K562 (cell line): Measurements from ENCODE around the gene DDAH2. TPM values are rescaled to one million over a fixed set of nuclear protein-coding genes. Genes with fewer than 3 reads are reported as not detected.

ENCODE experiments used
- BHLHE40 ChIP-seq: IDR thresholded peaks from 2 replicates; pipeline ENCODE4 v1.6.1; 2011; ENCODE audit warnings: low read length, improper control_type of control experiment
- BRD9 ChIP-seq: fragments of 450-650 bp; IDR thresholded peaks from 2 replicates; pipeline ENCODE4 v1.6.1; 2018; ENCODE audit warnings: low read depth; ENCODE audit not compliant: partially characterized antibody
- CBX5 ChIP-seq: IDR thresholded peaks from 2 replicates; pipeline ENCODE4 v1.6.1; 2014; ENCODE audit warnings: low read depth, borderline replicate concordance
- CHD2 ChIP-seq: IDR thresholded peaks from 2 replicates; pipeline ENCODE4 v1.6.1; 2011; ENCODE audit warnings: low read depth, low read length
- HCFC1 ChIP-seq: IDR thresholded peaks from 2 replicates; pipeline ENCODE4 v1.6.1; 2012; ENCODE audit warnings: low read depth, low read length, improper control_type of control experiment
- HES1 ChIP-seq: fragments of 450-650 bp; IDR thresholded peaks from 2 replicates; pipeline ENCODE4 v1.6.1; 2016; ENCODE audit warnings: low read depth, mild to moderate bottlenecking, moderate library complexity
- JUN ChIP-seq, 2 experiments: sonication (generic) in 1 of 2; formaldehyde crosslinking in 1 of 2; IDR thresholded peaks; 2 replicates each; pipeline versions ENCODE4 v1.6.1 to v1.8.0; 2012 to 2022; ENCODE audit warnings: borderline replicate concordance in 2 of 2, mild to moderate bottlenecking in 2 of 2, improper control_type of control experiment in 1 of 2, low read depth in 1 of 2, low read length in 1 of 2, missing genetic modification reagents in 1 of 2
- MAX ChIP-seq: sonication (generic); formaldehyde crosslinking; IDR thresholded peaks from 2 replicates; pipeline ENCODE4 v1.9.0; 2022; ENCODE audit warnings: mild to moderate bottlenecking, missing genetic modification reagents
- NBN ChIP-seq: fragments of 450-650 bp; IDR thresholded peaks from 2 replicates; pipeline ENCODE4 v1.6.1; 2016; ENCODE audit warnings: low read depth, mild to moderate bottlenecking
- NONO ChIP-seq, 2 experiments: fragments of 200-400 bp in 1 of 2; fragments of 450-650 bp in 1 of 2; formaldehyde crosslinking in 1 of 2; IDR thresholded peaks; 2 replicates each; pipeline ENCODE4 v1.6.1; 2017; ENCODE audit warnings: low read depth in 2 of 2, mild to moderate bottlenecking in 2 of 2, moderate library complexity in 2 of 2, low read length in 1 of 2
- NR1H2 ChIP-seq: sonication (generic); formaldehyde crosslinking; IDR thresholded peaks from 2 replicates; pipeline ENCODE4 v1.4.0; 2020; ENCODE audit warnings: mild to moderate bottlenecking, missing genetic modification reagents
- POLR2AphosphoS2 ChIP-seq: IDR thresholded peaks from 2 replicates; pipeline ENCODE4 v1.6.1; 2012; ENCODE audit warnings: low read length, improper control_type of control experiment
- SMAD1 ChIP-seq: fragments of 150-350 bp; IDR thresholded peaks from 2 replicates; pipeline ENCODE4 v1.6.1; 2014; ENCODE audit warnings: low read length, low read depth; ENCODE audit not compliant: partially characterized antibody
- SPI1 ChIP-seq: IDR thresholded peaks from 2 replicates; pipeline ENCODE4 v1.6.1; 2011; ENCODE audit warnings: low read depth, low read length, control low read depth, borderline replicate concordance
- THAP12 ChIP-seq: fragments of 250-450 bp; sonication (Bioruptor Pico); IDR thresholded peaks from 2 replicates; pipeline ENCODE4 v1.9.0; 2021; ENCODE audit warnings: mild to moderate bottlenecking, inconsistent platforms
- polyA plus RNA-seq, 8 experiments: library from polyadenylated mRNA; depleted of rRNA in 4 of 8; stranded (reverse) in 5 of 8; unstranded in 3 of 8; fragments of >200 nt; fragmentation: Nextera tagmentation in 2 of 8; fragmentation: Illumina TruSeq in 1 of 8; extraction: Ambion mirVana in 2 of 8; extraction: Trizol in 1 of 8; gene quantifications; 2 replicates each; pipeline versions ENCODE4 v1.2.1 to v1.2.3, GENCODE V29; 2011 to 2014; ENCODE audit warnings: inconsistent platforms in 1 of 8, missing spikeins in 1 of 8
- total RNA-seq, 7 experiments: library from RNA; depleted of rRNA in 6 of 7; stranded (reverse); fragments of >200 nt in 6 of 7; fragmentation: Illumina TruSeq in 2 of 7; extraction: Trizol in 2 of 7; gene quantifications; 2 replicates each; pipeline versions ENCODE4 v1.2.1 to v1.2.3, GENCODE V29; 2011 to 2021; ENCODE audit warnings: low replicate concordance in 1 of 7
- TF ChIP-seq, protein P1 (sequence below), 2 experiments: fragments of 450-650 bp in 1 of 2; IDR thresholded peaks; 2 replicates each; pipeline ENCODE4 v1.6.1; 2011 to 2017; ENCODE audit warnings: low read depth in 2 of 2, antibody characterized with exemption in 1 of 2, borderline replicate concordance in 1 of 2, low read length in 1 of 2, mild to moderate bottlenecking in 1 of 2, mixed read lengths in 1 of 2; ENCODE audit not compliant: control insufficient read depth in 1 of 2

The DDAH2 gene
- total and polyA plus RNA-seq, 9 of the 15 experiments (the other 6 are each of a cell fraction or from before 2014, with no cell fraction given): 1.8 to 45.4 (median 21.4) TPM

DNA sequence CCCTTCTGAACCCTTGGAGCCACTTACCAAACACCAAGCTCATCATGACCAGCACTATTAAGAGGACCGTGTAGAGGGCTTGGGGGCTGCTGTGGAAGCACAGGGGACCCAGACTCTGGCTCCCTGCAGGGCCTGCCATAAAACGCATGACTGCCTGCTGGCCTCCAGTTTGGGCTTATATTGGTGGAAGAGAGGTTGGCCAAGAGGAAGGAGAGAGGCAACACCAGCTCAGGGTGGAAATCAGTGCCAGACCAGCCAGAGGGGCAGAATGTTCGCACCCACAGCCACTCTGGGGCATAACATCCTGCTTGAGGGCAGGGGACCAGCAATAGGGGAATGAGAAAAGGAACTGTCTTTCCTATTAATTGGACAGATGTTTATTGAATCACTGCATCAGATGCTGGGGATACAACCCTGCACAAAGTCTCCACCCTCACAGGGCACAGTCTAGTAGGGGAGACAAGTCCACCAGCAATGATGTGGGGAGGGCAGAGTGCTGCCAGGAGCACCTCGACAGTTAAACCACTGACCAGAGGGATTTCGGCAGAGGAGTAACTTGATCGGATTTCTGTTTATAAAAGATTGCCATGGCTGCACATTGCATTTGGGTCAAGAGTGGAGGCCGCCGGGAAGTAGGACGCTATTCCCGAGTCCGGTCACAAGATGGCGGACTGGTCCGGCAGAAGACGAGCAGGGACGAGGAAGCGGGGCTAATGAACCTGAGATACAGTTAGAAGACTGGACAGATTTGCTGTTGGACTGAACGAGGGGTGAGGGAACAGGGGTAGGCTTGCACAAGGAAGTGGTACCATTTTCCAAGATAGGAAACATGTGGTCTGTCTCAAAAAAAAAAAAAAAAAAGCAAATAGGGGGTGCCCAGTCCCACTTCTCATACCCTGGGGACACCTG, 48.6 kb downstream of the DDAH2 start, which contains the start of gene LY6G5C (continued):
- TF ChIP-seq HES1 (no peak), MAX (CRISPR knock-in tag) (peak; percentile 51; the same call in 1 of the 2 replicates), POLR2AphosphoS2 (no peak), NR1H2 (peak; percentile 35; the same call in 1 of the 2 replicates), SMAD1 (peak; percentile 22), BRD9 (peak; percentile 72), JUN (IDR thresholded peaks at IDR 0.05; ENCODE audit: borderline replicate concordance, low read depth, low read length) (peak; percentile 58; the same call in 1 of the 2 replicates), JUN (CRISPR knock-in tag; IDR thresholded peaks at IDR 0.05; ENCODE audit: borderline replicate concordance) (0 out of 2 replicates have a peak, but pooled peaks have one; percentile 54), CBX5 (no peak), NONO (IDR thresholded peaks at IDR 0.05; ENCODE audit: low read depth in 2 of 2, low read length in 1 of 2) (0 out of 4 replicates have a peak, but pooled peaks of 1 of the 2 experiments have one; percentile 11), NBN (0 out of 2 replicates have a peak, but pooled peaks have one; percentile 54), SPI1 (peak; percentile 69), HCFC1 (peak; percentile 35; the same call in 1 of the 2 replicates), CHD2 (0 out of 2 replicates have a peak, but pooled peaks have one; percentile 26), THAP12 (CRISPR knock-in tag) (0 out of 2 replicates have a peak, but pooled peaks have one; percentile 25), BHLHE40 (0 out of 2 replicates have a peak, but pooled peaks have one; percentile 20)
- TF ChIP-seq, protein P1, sequence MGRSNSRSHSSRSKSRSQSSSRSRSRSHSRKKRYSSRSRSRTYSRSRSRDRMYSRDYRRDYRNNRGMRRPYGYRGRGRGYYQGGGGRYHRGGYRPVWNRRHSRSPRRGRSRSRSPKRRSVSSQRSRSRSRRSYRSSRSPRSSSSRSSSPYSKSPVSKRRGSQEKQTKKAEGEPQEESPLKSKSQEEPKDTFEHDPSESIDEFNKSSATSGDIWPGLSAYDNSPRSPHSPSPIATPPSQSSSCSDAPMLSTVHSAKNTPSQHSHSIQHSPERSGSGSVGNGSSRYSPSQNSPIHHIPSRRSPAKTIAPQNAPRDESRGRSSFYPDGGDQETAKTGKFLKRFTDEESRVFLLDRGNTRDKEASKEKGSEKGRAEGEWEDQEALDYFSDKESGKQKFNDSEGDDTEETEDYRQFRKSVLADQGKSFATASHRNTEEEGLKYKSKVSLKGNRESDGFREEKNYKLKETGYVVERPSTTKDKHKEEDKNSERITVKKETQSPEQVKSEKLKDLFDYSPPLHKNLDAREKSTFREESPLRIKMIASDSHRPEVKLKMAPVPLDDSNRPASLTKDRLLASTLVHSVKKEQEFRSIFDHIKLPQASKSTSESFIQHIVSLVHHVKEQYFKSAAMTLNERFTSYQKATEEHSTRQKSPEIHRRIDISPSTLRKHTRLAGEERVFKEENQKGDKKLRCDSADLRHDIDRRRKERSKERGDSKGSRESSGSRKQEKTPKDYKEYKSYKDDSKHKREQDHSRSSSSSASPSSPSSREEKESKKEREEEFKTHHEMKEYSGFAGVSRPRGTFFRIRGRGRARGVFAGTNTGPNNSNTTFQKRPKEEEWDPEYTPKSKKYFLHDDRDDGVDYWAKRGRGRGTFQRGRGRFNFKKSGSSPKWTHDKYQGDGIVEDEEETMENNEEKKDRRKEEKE (IDR thresholded peaks at IDR 0.05; ENCODE audit: borderline replicate concordance in 1 of 2, control insufficient read depth in 1 of 2, low read depth in 2 of 2, low read length in 1 of 2): no peak
